Measurements from ENCODE around the gene ARFGAP2.

The ARFGAP2 gene

GRCh38 chr11:47147681-47148080 lies 29.0 kb downstream of the ARFGAP2 start (continued):
- no peak for TF ChIP-seq CREB5 (CRISPR knock-in tag; IDR thresholded peaks at IDR 0.05; ENCODE audit: low read depth)
- no peak for TF ChIP-seq POU6F1 (CRISPR knock-in tag; IDR thresholded peaks at IDR 0.05; ENCODE audit: borderline replicate concordance, low read depth)
- no peak for TF ChIP-seq ZNF8 (CRISPR knock-in tag; IDR thresholded peaks at IDR 0.05)
- TF ChIP-seq RARB (CRISPR knock-in tag; IDR thresholded peaks at IDR 0.05), result no peak
- no peak for TF ChIP-seq ZNF565 (CRISPR knock-in tag; conservative IDR thresholded peaks at IDR 0.05; ENCODE audit: low read depth)
- no peak for TF ChIP-seq GLIS3 (CRISPR knock-in tag; IDR thresholded peaks at IDR 0.05)
- TF ChIP-seq PPARA (CRISPR knock-in tag; IDR thresholded peaks at IDR 0.05; ENCODE audit: borderline replicate concordance), result no peak
- no peak for TF ChIP-seq ZFP30 (CRISPR knock-in tag; IDR thresholded peaks at IDR 0.05)
- TF ChIP-seq CSRNP3 (CRISPR knock-in tag; IDR thresholded peaks at IDR 0.05), result no peak
- TF ChIP-seq ISL1 (CRISPR knock-in tag; IDR thresholded peaks at IDR 0.05), result no peak
- TF ChIP-seq BACH2 (CRISPR knock-in tag; IDR thresholded peaks at IDR 0.05; ENCODE audit: borderline replicate concordance), result no peak

DNA sequence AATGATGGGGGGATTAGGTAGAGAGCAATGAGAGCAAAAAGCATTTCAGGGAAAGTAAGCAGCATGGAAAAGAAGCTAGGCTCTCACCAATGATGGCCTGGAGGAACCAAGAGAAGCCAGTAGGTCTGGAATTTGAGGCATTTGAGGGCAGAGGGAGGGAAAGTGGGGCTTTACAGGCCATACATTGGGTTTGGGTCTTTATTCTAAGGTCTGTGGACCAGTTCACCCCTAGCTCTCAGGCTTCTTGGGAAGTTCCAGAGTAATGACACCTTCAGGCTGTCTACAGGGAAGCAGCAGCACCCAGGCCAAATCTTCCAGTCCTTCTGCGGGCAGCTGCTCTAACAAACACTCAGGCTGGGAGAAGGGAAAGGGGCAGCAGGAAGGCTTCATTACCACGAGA lies 29.4 kb downstream of the ARFGAP2 start:
- TF ChIP-seq ZFP3 (CRISPR knock-in tag; IDR thresholded peaks at IDR 0.05) (no peak), RARB (CRISPR knock-in tag; IDR thresholded peaks at IDR 0.05) (no peak), TOX (CRISPR knock-in tag; IDR thresholded peaks at IDR 0.05; ENCODE audit: borderline replicate concordance) (no peak), OSR1 (CRISPR knock-in tag; IDR thresholded peaks at IDR 0.05) (no peak), CREB5 (CRISPR knock-in tag; IDR thresholded peaks at IDR 0.05; ENCODE audit: low read depth) (no peak), GLIS3 (CRISPR knock-in tag; IDR thresholded peaks at IDR 0.05) (no peak), BACH2 (CRISPR knock-in tag; IDR thresholded peaks at IDR 0.05; ENCODE audit: borderline replicate concordance) (no peak), ESRRG (CRISPR knock-in tag; IDR thresholded peaks at IDR 0.05) (no peak), ZNF565 (CRISPR knock-in tag; conservative IDR thresholded peaks at IDR 0.05; ENCODE audit: low read depth) (no peak), ZNF70 (CRISPR knock-in tag; IDR thresholded peaks at IDR 0.05) (no peak), POU6F1 (CRISPR knock-in tag; IDR thresholded peaks at IDR 0.05; ENCODE audit: borderline replicate concordance, low read depth) (no peak), ZNF8 (CRISPR knock-in tag; IDR thresholded peaks at IDR 0.05) (no peak), TCF4 (CRISPR knock-in tag; IDR thresholded peaks at IDR 0.05; ENCODE audit: borderline replicate concordance) (no peak), PPARA (CRISPR knock-in tag; IDR thresholded peaks at IDR 0.05; ENCODE audit: borderline replicate concordance) (no peak)
- no peak for ATAC-seq

GRCh38 chr11:47144541-47144940 lies 32.1 kb downstream of the ARFGAP2 start:
- ATAC-seq, result no peak
- TF ChIP-seq BACH2 (CRISPR knock-in tag; IDR thresholded peaks at IDR 0.05; ENCODE audit: borderline replicate concordance) (no peak), ISL1 (CRISPR knock-in tag; IDR thresholded peaks at IDR 0.05) (no peak), ZFP3 (CRISPR knock-in tag; IDR thresholded peaks at IDR 0.05) (no peak), ZNF565 (CRISPR knock-in tag; conservative IDR thresholded peaks at IDR 0.05; ENCODE audit: low read depth) (no peak), ARNTL (CRISPR knock-in tag; IDR thresholded peaks at IDR 0.05; ENCODE audit: borderline replicate concordance, low read depth) (no peak), TCF4 (CRISPR knock-in tag; IDR thresholded peaks at IDR 0.05; ENCODE audit: borderline replicate concordance) (no peak), ZNF70 (CRISPR knock-in tag; IDR thresholded peaks at IDR 0.05) (no peak), CREB5 (CRISPR knock-in tag; IDR thresholded peaks at IDR 0.05; ENCODE audit: low read depth) (no peak), ZNF8 (CRISPR knock-in tag; IDR thresholded peaks at IDR 0.05) (no peak), TOX (CRISPR knock-in tag; IDR thresholded peaks at IDR 0.05; ENCODE audit: borderline replicate concordance) (no peak), RARB (CRISPR knock-in tag; IDR thresholded peaks at IDR 0.05) (no peak), SNAI2 (CRISPR knock-in tag; IDR thresholded peaks at IDR 0.05) (no peak), OSR1 (CRISPR knock-in tag; IDR thresholded peaks at IDR 0.05) (no peak), ESRRG (CRISPR knock-in tag; IDR thresholded peaks at IDR 0.05) (no peak)

Data from SK-N-SH treated with all-trans-retinoic acid at 6 μM for 48 hours (cell line).